ENCODE data around the gene ADPRHL1.
"Not testable (repeated sequence)": the region's sequence is repeated elsewhere in the genome, so short reads cannot be mapped to it uniquely, and the experiment has no call there.

ADPRHL1 gene

DNA sequence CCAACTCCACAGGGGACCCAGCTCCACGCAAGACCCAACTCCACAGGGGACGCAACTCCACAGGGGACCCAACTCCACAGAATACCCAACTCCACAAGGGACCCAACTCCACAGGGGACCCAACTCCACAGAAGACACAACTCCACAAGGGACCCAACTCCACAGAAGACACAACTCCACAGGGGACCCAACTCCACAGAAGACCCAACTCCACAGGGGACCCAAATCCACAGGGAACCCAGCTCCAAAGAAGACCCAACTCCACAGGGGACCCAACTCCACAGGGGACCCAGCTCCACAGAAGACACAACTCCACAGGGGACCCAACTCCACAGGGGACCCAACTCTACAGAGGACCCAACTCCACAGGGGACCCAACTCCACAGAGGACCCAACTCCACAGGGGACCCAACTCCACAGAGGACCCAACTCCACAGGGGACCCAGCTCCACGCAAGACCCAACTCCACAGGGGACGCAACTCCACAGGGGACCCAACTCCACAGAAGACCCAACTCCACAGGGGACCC is 17.4 kb upstream of the ADPRHL1 start:
- H3K9me3 ChIP-seq (ENCODE audit: control insufficient read depth, insufficient read depth, low read length); H3K4me1 ChIP-seq (ENCODE audit: insufficient read depth, low read length); H3K9ac ChIP-seq (ENCODE audit: low read depth, low read length): not testable (repeated sequence)
- peaks cover 21% of the 10 kb centered on the region for H3K36me3 ChIP-seq (ENCODE audit: insufficient read depth, low read length)

DNA sequence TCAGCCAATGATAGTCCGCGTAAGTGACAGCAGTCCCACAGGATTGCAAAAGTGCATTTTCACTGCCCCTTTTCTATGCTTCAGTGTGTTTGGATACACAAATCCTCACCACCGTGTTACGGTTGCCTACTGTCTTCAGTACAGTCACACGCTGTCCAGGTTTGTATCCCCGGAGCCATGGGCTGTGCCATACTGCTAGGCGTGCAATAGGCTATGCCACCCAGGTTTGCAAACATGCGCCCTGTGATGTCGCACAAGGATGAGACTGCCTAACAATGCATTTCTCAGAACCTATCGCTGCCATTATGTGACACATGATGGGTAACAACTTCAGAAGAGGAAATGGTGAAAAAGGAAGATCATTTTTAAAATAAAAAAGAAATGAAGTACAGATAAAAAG is 16.8 kb upstream of the ADPRHL1 start:
- Histone ChIP-seq H3K9me3 (ENCODE audit: control insufficient read depth, insufficient read depth, low read length) (no peaks in the 10 kb centered on the region), H3K36me3 (ENCODE audit: insufficient read depth, low read length) (peaks cover 14% of the 10 kb centered on the region)

DNA sequence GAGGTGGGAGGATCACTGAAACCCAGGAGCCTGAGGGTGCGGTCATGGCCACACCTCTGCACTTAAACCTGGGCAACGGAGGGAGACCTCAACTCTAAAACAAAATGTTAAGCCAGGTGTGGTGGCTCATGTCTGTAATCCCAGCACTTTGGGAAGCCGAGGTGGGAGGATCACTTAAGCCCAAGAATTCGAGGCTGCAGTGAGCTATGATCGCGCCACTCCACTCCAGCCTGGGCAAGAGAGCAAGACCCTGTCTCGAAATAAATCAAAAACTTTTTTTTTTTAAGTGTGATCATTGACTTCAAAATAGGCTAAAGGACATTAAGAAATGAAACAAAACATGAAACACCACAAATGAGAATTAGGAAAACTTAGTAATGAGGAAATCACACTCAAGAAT is 16.3 kb upstream of the ADPRHL1 start:
- H3K9me3 ChIP-seq (ENCODE audit: control insufficient read depth, insufficient read depth, low read length), result no peaks in the 10 kb centered on the region

More for the DNA sequence above, 16.8 kb upstream of the ADPRHL1 start:
- Histone ChIP-seq H3K4me1 (ENCODE audit: insufficient read depth, low read length) (peaks cover 8% of the 10 kb centered on the region; the same call in 1 of the 2 replicates), H3K9ac (ENCODE audit: low read depth, low read length) (no peak overlapping the region)

DNA sequence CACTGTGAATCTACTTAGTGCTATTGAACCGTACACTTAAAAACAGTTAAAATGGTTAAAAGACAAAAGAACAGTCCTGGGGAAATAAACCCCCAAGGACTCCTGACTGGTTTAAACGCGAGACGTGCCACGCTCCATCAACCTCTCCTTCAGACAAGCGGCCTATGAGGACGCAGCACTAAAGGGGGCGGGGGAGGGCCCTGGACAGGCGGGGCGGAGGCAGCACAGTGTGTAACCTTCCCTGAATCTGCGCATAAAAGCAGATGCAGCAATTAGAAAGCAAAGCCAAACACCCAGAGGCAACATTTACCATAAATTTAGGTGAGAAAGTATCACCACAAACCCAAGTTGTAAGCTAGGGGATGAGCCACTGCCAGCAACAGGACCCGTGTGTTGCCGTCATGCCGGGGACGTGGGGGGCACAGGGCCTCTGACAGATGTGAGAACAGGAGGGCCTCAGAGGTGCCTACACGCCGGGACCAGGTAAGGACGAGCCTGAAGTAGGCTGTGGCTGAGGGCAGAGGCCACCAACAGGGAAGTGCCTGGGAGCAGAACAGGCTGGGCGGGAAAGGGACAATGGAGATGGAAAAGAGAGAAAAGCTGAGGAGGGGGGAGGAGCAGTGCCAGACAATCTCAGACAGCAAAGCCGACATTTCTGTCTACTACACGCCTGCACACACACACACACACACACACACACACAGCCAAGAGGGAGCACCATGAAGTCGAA is 15.3 kb upstream of the ADPRHL1 start:
- H3K9me3 ChIP-seq (ENCODE audit: control insufficient read depth, insufficient read depth, low read length), result no peaks in the 10 kb centered on the region
- peaks cover 8% of the 10 kb centered on the region; the same call in 1 of the 2 replicates for H3K36me3 ChIP-seq (ENCODE audit: insufficient read depth, low read length)
- peaks cover 8% of the 10 kb centered on the region; the same call in 1 of the 2 replicates for H3K4me1 ChIP-seq (ENCODE audit: insufficient read depth, low read length)
- H3K9ac ChIP-seq (ENCODE audit: low read depth, low read length), result no peak overlapping the region

More for the DNA sequence above, 16.3 kb upstream of the ADPRHL1 start:
- Histone ChIP-seq H3K36me3 (ENCODE audit: insufficient read depth, low read length) (peaks cover 12% of the 10 kb centered on the region), H3K9ac (ENCODE audit: low read depth, low read length) (no peak overlapping the region), H3K4me1 (ENCODE audit: insufficient read depth, low read length) (peaks cover 8% of the 10 kb centered on the region; the same call in 1 of the 2 replicates)

DNA sequence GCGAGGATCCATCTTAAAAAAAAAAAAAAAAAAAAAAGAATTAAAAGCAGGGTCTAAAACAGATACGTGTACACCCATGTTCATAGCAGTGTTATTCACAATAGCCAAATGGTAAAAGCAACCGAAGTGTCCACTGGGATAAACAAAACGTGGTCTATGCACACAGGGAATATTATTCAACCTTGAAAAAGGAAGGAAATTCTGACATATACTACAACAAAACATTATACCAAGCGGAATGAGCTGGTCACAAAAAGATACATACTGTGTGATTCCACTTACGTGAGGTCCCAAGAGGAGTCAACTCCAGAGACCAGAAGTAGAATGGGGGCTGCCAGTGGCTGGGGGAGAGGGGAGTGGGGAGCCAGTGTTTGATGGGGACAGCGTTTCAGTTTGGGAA is 14.7 kb upstream of the ADPRHL1 start:
- Histone ChIP-seq H3K9ac (ENCODE audit: low read depth, low read length) (no peak overlapping the region), H3K36me3 (ENCODE audit: insufficient read depth, low read length) (peaks cover 8% of the 10 kb centered on the region; the same call in 1 of the 2 replicates), H3K4me1 (ENCODE audit: insufficient read depth, low read length) (peaks cover 8% of the 10 kb centered on the region; the same call in 1 of the 2 replicates), H3K9me3 (ENCODE audit: control insufficient read depth, insufficient read depth, low read length) (no peaks in the 10 kb centered on the region)

DNA sequence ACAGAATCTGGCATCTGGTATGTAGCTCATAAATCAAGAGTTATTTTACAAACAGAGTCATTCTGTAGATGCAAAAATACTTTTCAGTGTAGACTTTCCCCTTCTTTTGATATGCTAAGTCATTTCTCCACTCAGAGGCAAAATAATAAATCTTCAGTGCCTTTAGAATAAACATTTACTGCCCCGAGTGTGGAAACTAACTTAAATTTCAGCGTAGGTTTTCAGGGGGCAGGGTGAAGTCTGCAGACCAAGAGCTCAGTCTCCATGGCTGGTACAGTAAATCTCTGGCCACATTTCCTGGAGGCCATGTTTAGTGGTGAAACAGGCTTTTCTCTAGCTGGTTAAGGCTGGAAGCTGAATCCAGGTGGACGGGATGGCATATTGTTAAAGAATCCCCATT is 13.1 kb upstream of the ADPRHL1 start:
- Histone ChIP-seq H3K4me1 (ENCODE audit: insufficient read depth, low read length) (peaks cover 8% of the 10 kb centered on the region; the same call in 1 of the 2 replicates), H3K36me3 (ENCODE audit: insufficient read depth, low read length) (peaks cover 8% of the 10 kb centered on the region; the same call in 1 of the 2 replicates), H3K9ac (ENCODE audit: low read depth, low read length) (no peak overlapping the region), H3K9me3 (ENCODE audit: control insufficient read depth, insufficient read depth, low read length) (no peaks in the 10 kb centered on the region)

DNA sequence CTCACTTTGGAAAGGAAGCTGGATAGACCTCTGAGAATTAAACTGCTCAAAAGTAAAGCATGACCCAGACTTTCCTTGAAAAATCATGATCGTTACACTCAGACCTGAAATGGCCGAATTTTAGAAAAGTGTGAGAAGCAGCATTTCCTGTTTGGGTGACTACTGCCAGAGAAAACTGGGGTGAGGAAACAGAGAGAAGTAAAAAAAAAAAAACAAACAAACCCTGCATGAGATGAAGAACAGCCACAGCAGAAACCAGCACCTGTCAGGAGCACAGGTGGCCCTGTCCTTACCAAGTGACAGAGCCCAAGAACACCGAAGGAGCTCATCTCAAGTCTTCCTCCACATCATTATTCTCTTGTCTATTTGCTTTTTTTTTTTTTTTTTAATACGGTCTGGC is 12.0 kb upstream of the ADPRHL1 start:
- Histone ChIP-seq H3K9me3 (ENCODE audit: control insufficient read depth, insufficient read depth, low read length) (no peaks in the 10 kb centered on the region), H3K4me1 (ENCODE audit: insufficient read depth, low read length) (peaks cover 8% of the 10 kb centered on the region; the same call in 1 of the 2 replicates), H3K36me3 (ENCODE audit: insufficient read depth, low read length) (peaks cover 8% of the 10 kb centered on the region; the same call in 1 of the 2 replicates), H3K9ac (ENCODE audit: low read depth, low read length) (no peak overlapping the region)

DNA sequence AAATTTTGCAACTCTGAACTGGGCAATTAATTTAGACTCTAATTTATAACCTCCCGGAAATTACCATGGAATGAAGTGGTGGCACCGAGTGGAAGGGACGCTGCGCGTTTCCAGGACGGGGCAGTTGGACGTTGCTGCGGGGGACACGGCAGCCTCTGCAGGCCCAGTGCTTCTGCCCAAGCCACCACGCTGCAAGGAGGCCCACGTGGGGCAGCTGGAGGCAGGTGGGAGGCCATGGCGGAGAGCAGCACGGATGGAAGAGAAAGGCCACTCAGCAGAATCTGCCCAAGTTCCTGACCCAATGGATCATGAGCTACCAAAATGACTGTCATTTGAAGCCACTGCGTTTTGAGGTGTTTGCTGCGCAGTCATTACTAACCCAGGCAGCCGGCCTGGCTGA is 11.2 kb upstream of the ADPRHL1 start:
- Histone ChIP-seq H3K9me3 (ENCODE audit: control insufficient read depth, insufficient read depth, low read length) (no peaks in the 10 kb centered on the region), H3K9ac (ENCODE audit: low read depth, low read length) (no peak overlapping the region), H3K4me1 (ENCODE audit: insufficient read depth, low read length) (peaks cover 8% of the 10 kb centered on the region; the same call in 1 of the 2 replicates), H3K36me3 (ENCODE audit: insufficient read depth, low read length) (peaks cover 3% of the 10 kb centered on the region; the same call in 1 of the 2 replicates)

DNA sequence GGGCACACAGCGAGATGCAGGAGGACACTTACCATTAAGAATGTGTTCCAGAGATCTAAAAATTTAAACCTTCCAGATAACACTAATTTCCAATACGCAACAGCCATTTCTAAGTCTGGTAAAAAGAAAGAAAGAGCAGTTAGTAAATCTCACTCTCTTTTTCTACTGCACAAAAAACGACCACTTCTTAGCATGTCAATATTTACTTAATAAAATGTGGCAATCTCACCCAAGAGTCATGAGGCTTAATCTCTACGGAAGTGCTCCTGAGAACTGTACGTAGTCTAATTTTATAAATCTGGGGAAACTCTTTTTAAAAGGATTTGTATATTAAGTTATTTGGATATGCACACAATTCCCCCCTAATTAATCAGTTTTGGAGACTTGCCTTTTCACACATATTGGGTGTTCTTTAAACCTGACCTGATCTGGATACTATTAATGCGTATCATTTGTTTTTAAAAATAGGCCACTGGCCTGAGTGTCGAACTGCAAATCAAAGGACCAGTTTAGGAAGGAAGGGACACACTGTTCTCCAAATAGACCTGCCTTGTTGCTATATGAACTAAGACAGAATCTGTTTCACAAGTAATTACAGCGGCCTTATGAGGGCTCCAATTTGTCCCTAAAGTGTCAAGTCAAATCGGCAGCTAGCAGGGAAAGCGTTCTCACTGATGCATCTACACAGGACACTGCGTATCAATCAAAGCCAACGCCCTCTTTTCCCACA is 7.9 kb upstream of the ADPRHL1 start:
- Histone ChIP-seq H3K9ac (ENCODE audit: low read depth, low read length) (no peak overlapping the region), H3K36me3 (ENCODE audit: insufficient read depth, low read length) (peaks cover 22% of the 10 kb centered on the region), H3K4me1 (ENCODE audit: insufficient read depth, low read length) (peaks cover 7% of the 10 kb centered on the region), H3K9me3 (ENCODE audit: control insufficient read depth, insufficient read depth, low read length) (no peaks in the 10 kb centered on the region)

DNA sequence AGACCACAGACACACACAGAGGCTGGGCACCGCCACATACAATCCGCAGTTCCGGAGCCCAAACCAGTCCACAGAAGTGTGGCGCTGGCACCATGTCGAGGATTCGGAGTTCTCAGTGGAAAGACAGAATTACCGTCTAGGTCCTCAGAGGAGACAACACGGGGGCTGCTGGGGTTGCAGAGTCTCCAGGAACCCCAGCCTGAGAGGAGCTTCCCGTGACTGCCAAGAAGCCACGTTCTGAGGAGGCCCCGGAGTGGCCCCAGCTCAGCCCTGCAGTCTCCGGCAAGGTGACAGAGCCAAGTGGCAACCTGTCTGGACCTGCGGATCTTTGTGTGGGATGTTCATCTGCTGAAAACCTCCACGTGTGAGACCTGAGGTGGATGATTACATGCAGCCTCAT is 7.3 kb upstream of the ADPRHL1 start:
- Histone ChIP-seq H3K9ac (ENCODE audit: low read depth, low read length) (no peak overlapping the region), H3K4me1 (ENCODE audit: insufficient read depth, low read length) (peaks cover 7% of the 10 kb centered on the region), H3K9me3 (ENCODE audit: control insufficient read depth, insufficient read depth, low read length) (no peaks in the 10 kb centered on the region), H3K36me3 (ENCODE audit: insufficient read depth, low read length) (peaks cover 22% of the 10 kb centered on the region)

DNA sequence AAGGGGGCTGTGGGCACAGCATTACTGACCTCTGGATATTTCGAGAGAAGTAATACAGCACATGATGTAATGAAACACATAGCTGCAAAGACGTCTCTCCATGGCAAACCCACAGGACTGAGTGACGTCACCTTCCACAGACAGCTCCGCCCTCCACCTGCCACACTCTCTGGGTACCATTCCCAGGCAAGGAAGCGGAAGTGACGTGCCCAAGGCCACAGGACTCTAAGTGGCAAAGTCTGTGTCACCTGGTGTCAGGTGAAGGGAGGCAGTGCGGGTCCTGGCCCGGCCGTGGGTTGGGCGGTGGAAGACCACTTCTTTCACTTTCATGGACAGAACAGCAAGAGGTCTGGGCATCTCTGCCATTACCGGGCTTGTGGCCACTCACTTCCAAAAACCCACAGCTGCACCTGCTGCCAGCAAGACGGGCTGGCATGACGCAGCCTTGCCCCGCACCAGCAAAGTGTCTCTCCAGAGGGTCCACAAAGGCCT is 6.8 kb upstream of the ADPRHL1 start:
- Histone ChIP-seq H3K9ac (ENCODE audit: low read depth, low read length) (no peak overlapping the region), H3K36me3 (ENCODE audit: insufficient read depth, low read length) (peaks cover 22% of the 10 kb centered on the region), H3K9me3 (ENCODE audit: control insufficient read depth, insufficient read depth, low read length) (no peaks in the 10 kb centered on the region), H3K4me1 (ENCODE audit: insufficient read depth, low read length) (peaks cover 7% of the 10 kb centered on the region)

DNA sequence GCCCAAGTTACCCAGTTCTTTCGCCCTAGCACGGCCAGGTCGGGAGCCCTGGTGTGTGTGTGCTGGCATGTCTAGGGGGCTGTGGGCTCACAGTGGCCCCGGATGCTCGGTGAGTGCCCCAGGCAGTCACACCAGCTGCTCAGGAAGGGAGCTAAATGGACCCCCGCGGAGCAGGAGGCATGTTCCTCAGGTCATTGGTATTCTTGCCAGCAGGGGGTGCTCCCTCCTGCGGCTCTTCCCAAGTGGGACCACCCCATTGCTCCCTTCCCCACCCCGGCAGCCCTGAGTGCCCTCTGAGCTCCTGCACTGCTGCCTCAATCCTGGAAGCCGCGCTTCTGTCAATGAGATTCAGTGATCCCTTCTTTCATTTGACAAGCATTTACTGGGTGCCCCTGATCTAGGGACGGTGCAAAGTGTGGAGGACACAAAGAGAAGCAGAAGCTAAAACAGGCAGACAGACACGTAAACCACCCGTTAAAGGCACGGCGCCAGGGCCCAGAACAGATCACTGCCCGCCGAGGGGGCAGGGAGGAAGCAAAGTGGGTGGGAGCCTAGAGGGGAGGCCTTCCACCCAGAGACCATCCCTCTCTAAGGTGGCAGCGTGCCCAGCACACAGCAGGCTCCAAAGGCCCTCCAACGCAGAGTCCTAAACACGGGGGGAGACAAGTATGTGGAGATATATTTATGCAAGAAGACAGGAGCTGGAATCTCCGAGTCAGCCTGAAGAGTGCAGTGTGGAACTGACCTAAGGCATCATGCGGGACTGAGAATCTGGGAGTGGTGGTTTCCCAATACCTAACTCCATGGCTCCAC is 5.2 kb upstream of the ADPRHL1 start:
- H3K9me3 ChIP-seq (ENCODE audit: control insufficient read depth, insufficient read depth, low read length), result no peaks in the 10 kb centered on the region
- peaks cover 22% of the 10 kb centered on the region for H3K36me3 ChIP-seq (ENCODE audit: insufficient read depth, low read length)
- no peak overlapping the region for H3K9ac ChIP-seq (ENCODE audit: low read depth, low read length)
- peaks cover 7% of the 10 kb centered on the region for H3K4me1 ChIP-seq (ENCODE audit: insufficient read depth, low read length)

DNA sequence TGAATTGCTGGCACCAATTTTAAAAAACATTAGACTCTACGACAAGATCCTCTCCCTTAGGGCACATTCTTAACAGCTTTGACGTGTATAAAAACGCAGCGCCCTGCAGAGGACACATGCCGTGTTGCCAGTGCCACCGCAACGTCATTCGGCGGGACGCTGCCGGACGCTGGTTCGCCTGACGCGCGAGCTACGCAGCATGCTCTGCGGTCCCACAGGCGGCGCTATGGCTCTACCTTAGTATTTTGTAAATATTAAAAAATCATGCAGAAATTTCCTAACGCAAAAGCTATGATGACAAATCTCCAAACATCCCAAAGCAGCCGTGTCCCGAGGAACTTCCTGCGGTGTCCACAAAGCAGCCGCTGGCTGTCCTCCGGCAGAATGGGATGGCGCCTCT is 4.2 kb upstream of the ADPRHL1 start:
- Histone ChIP-seq H3K9ac (ENCODE audit: low read depth, low read length) (no peak overlapping the region), H3K4me1 (ENCODE audit: insufficient read depth, low read length) (peaks cover 7% of the 10 kb centered on the region), H3K9me3 (ENCODE audit: control insufficient read depth, insufficient read depth, low read length) (no peaks in the 10 kb centered on the region), H3K36me3 (ENCODE audit: insufficient read depth, low read length) (peaks cover 22% of the 10 kb centered on the region)

Data from ES-I3 (cell line).